Measurements from ENCODE around the gene PCDHGB7.
"Not testable (repeated sequence)": the region's sequence is repeated elsewhere in the genome, so short reads cannot be mapped to it uniquely, and the experiment has no call there.

The PCDHGB7 gene

GRCh38 chr5:141427783-141428426 is 10.4 kb downstream of the PCDHGB7 start:
- H3K27me3 ChIP-seq (ENCODE audit: insufficient read depth, low read length) = no peaks in the 10 kb centered on the region
- no peaks in the 10 kb centered on the region for H3K79me2 ChIP-seq (ENCODE audit: insufficient read depth, low read length)
- H3K36me3 ChIP-seq (ENCODE audit: insufficient read depth, low read length) = no peaks in the 10 kb centered on the region
- peaks cover 6% of the 10 kb centered on the region for H3K4me1 ChIP-seq (ENCODE audit: insufficient read depth, low read length, severe bottlenecking)
- no peak overlapping the region for H3K4me3 ChIP-seq (ENCODE audit: low read depth, low read length, poor library complexity, severe bottlenecking)
- TF ChIP-seq EZH2 (IDR thresholded peaks at IDR 0.05; ENCODE audit: borderline replicate concordance, low read length) = no peak
- TF ChIP-seq CTCF (IDR thresholded peaks at IDR 0.05; ENCODE audit: low read length) = no peak
- H3K9ac ChIP-seq (ENCODE audit: low read length) = no peak overlapping the region
- H3K9me3 ChIP-seq (ENCODE audit: low read length) = no peaks in the 10 kb centered on the region
- no peak overlapping the region for H2AFZ ChIP-seq (ENCODE audit: low read length)
- no peaks in the 10 kb centered on the region for H4K20me1 ChIP-seq (ENCODE audit: insufficient read depth, low read length)
- no peak overlapping the region for H3K27ac ChIP-seq (ENCODE audit: low read depth, low read length, poor library complexity, severe bottlenecking)
- no peaks in the 10 kb centered on the region for H3K9me2 ChIP-seq (ENCODE audit: low read depth, low read length)
- no peak overlapping the region for H3K4me2 ChIP-seq (ENCODE audit: low read length)
- H3F3A ChIP-seq (ENCODE audit: insufficient read depth, low read length) = no peaks in the 10 kb centered on the region

- no peaks in the 10 kb centered on the region for H4K20me1 ChIP-seq (ENCODE audit: insufficient read depth, low read length)
- TF ChIP-seq EZH2 (IDR thresholded peaks at IDR 0.05; ENCODE audit: borderline replicate concordance, low read length) (no peak), CTCF (IDR thresholded peaks at IDR 0.05; ENCODE audit: low read length) (peak; percentile 67)
- 0 out of 2 replicates have a peak, but pooled peaks cover 4% of the 10 kb centered on the region for H3K9me3 ChIP-seq (ENCODE audit: low read length)
- H3K4me2 ChIP-seq (ENCODE audit: low read length) = peak within 1 kb of the TSS; percentile 90
- H3K9ac ChIP-seq (ENCODE audit: low read length) = peak within 1 kb of the TSS; percentile 68
- H3K79me2 ChIP-seq (ENCODE audit: insufficient read depth, low read length) = no peaks in the 10 kb centered on the region
- no peak within 1 kb of the TSS for H3K27ac ChIP-seq (ENCODE audit: low read depth, low read length, poor library complexity, severe bottlenecking)
- no peaks in the 10 kb centered on the region for H3K9me2 ChIP-seq (ENCODE audit: low read depth, low read length)
- no peaks in the 10 kb centered on the region for H3K36me3 ChIP-seq (ENCODE audit: insufficient read depth, low read length)
- peaks cover 6% of the 10 kb centered on the region for H3K4me1 ChIP-seq (ENCODE audit: insufficient read depth, low read length, severe bottlenecking)
- H2AFZ ChIP-seq (ENCODE audit: low read length) = peak within 1 kb of the TSS; percentile 74; the same call in 1 of the 2 replicates
- H3K27me3 ChIP-seq (ENCODE audit: insufficient read depth, low read length) = no peaks in the 10 kb centered on the region
- H3F3A ChIP-seq (ENCODE audit: insufficient read depth, low read length) = no peaks in the 10 kb centered on the region
- peak within 1 kb of the TSS; percentile 74 for H3K4me3 ChIP-seq (ENCODE audit: low read depth, low read length, poor library complexity, severe bottlenecking)
These were observed 13.0 kb downstream of the PCDHGB7 start, which contains the start of gene PCDHGA12 for GRCh38 chr5:141430332-141431113. TSS of gene PCDHGA12 (plus strand) at chr5:141430507. CDS start at chr5:141430760, 253 bp downstream.

GRCh38 chr5:141431286-141431685 is 13.8 kb downstream of the PCDHGB7 start:
- Histone ChIP-seq H3K9me3 (ENCODE audit: low read length) (peaks cover 6% of the 10 kb centered on the region; the same call in 1 of the 2 replicates), H3K79me2 (ENCODE audit: insufficient read depth, low read length) (no peaks in the 10 kb centered on the region), H3K27ac (ENCODE audit: low read depth, low read length, poor library complexity, severe bottlenecking) (no peak overlapping the region), H3K9me2 (ENCODE audit: low read depth, low read length) (no peaks in the 10 kb centered on the region), H3K9ac (ENCODE audit: low read length) (peak overlapping the region; percentile 68; the same call in 1 of the 2 replicates), H3F3A (ENCODE audit: insufficient read depth, low read length) (no peaks in the 10 kb centered on the region), H2AFZ (ENCODE audit: low read length) (no peak overlapping the region), H3K4me2 (ENCODE audit: low read length) (peak overlapping the region; percentile 90), H4K20me1 (ENCODE audit: insufficient read depth, low read length) (no peaks in the 10 kb centered on the region), H3K4me1 (ENCODE audit: insufficient read depth, low read length, severe bottlenecking) (peaks cover 6% of the 10 kb centered on the region), H3K4me3 (ENCODE audit: low read depth, low read length, poor library complexity, severe bottlenecking) (peak overlapping the region; percentile 74), H3K27me3 (ENCODE audit: insufficient read depth, low read length) (no peaks in the 10 kb centered on the region), H3K36me3 (ENCODE audit: insufficient read depth, low read length) (no peaks in the 10 kb centered on the region)
- no peak for TF ChIP-seq EZH2 (IDR thresholded peaks at IDR 0.05; ENCODE audit: borderline replicate concordance, low read length)
- no peak for TF ChIP-seq CTCF (IDR thresholded peaks at IDR 0.05; ENCODE audit: low read length)

- not testable (repeated sequence) for H3K27me3 ChIP-seq (ENCODE audit: insufficient read depth, low read length); H3F3A ChIP-seq (ENCODE audit: insufficient read depth, low read length); H3K9me3 ChIP-seq (ENCODE audit: low read length); H3K9me2 ChIP-seq (ENCODE audit: low read depth, low read length); H3K36me3 ChIP-seq (ENCODE audit: insufficient read depth, low read length); H3K9ac ChIP-seq (ENCODE audit: low read length); H3K4me1 ChIP-seq (ENCODE audit: insufficient read depth, low read length, severe bottlenecking); H3K4me3 ChIP-seq (ENCODE audit: low read depth, low read length, poor library complexity, severe bottlenecking); H3K27ac ChIP-seq (ENCODE audit: low read depth, low read length, poor library complexity, severe bottlenecking); H2AFZ ChIP-seq (ENCODE audit: low read length); H3K79me2 ChIP-seq (ENCODE audit: insufficient read depth, low read length); H3K4me2 ChIP-seq (ENCODE audit: low read length); H4K20me1 ChIP-seq (ENCODE audit: insufficient read depth, low read length)
These were observed 14.8 kb downstream of the PCDHGB7 start for GRCh38 chr5:141432308-141432707.

GRCh38 chr5:141432726-141433125 is 15.2 kb downstream of the PCDHGB7 start:
- H2AFZ ChIP-seq (ENCODE audit: low read length); H3K27me3 ChIP-seq (ENCODE audit: insufficient read depth, low read length); H3K4me2 ChIP-seq (ENCODE audit: low read length); H3K9me2 ChIP-seq (ENCODE audit: low read depth, low read length); H3K9me3 ChIP-seq (ENCODE audit: low read length); H3K9ac ChIP-seq (ENCODE audit: low read length); H3K79me2 ChIP-seq (ENCODE audit: insufficient read depth, low read length); H3K4me1 ChIP-seq (ENCODE audit: insufficient read depth, low read length, severe bottlenecking); H3K36me3 ChIP-seq (ENCODE audit: insufficient read depth, low read length); H3F3A ChIP-seq (ENCODE audit: insufficient read depth, low read length); H3K27ac ChIP-seq (ENCODE audit: low read depth, low read length, poor library complexity, severe bottlenecking); H4K20me1 ChIP-seq (ENCODE audit: insufficient read depth, low read length); H3K4me3 ChIP-seq (ENCODE audit: low read depth, low read length, poor library complexity, severe bottlenecking): not testable (repeated sequence)

All from OCI-LY1 (cell line).